Ascending aorta (tissue), 2 donors: ENCODE data around the gene PLPP1. TPM values are rescaled to one million over a fixed set of nuclear protein-coding genes. Genes with fewer than 3 reads are reported as not detected.

Source experiments
- DNase-seq, 2 donors: peaks; one replicate each; pipeline ENCODE4 v3.0.0-alpha.2; 2019; ENCODE audit warnings: low spot score in 2 of 2
- H3K27ac ChIP-seq, 2 donors: fragments of 200-600 bp; sonication (generic); one replicate each; pipeline ENCODE4 v1.5.1; 2016 to 2017; ENCODE audit warnings: mild to moderate bottlenecking in 1 of 2
- H3K27me3 ChIP-seq: fragments of 200-600 bp; sonication (generic); one replicate; pipeline ENCODE4 v1.5.1; 2017
- H3K36me3 ChIP-seq, 2 donors: fragments of 200-600 bp; sonication (generic); one replicate each; pipeline ENCODE4 v1.5.1; 2016
- H3K4me1 ChIP-seq, 2 donors: fragments of 200-600 bp; sonication (generic); one replicate each; pipeline ENCODE4 v1.5.1; 2016 to 2017; ENCODE audit warnings: mild to moderate bottlenecking in 1 of 2
- H3K4me3 ChIP-seq, 2 donors: fragments of 200-600 bp; sonication (generic); one replicate each; pipeline ENCODE4 v1.5.1; 2016 to 2017; ENCODE audit warnings: mild to moderate bottlenecking in 1 of 2
- H3K9me3 ChIP-seq, 2 donors: fragments of 200-600 bp; sonication (generic); one replicate each; pipeline ENCODE4 v1.5.1; 2016
- intact Hi-C: fragments of 100-400 bp; cut with DNase I; formaldehyde crosslinking; loops from one replicate; pipeline ENCODE4 v1.15.1; 2023
- total RNA-seq: library from RNA; depleted of rRNA; stranded (reverse); fragments of >200 nt; gene quantifications from one replicate; pipeline ENCODE4 v1.1.0, GENCODE V29; 2016
- TF ChIP-seq, protein P1 (sequence below), 3 experiments: fragments of 200-600 bp in 2 of 3; fragments of 450-650 bp in 1 of 3; sonication (generic) in 2 of 3; IDR thresholded peaks; one replicate each; pipeline ENCODE4 v1.5.1; 2016 to 2019; ENCODE audit warnings: antibody characterized with exemption in 3 of 3, mild to moderate bottlenecking in 1 of 3, moderate library complexity in 1 of 3

PLPP1 gene
- total RNA-seq, 1 donor from 2014 or later: 1,314 TPM

- Histone ChIP-seq H3K27me3 (no peaks in the 10 kb centered on the region), H3K4me3 (no peak overlapping the region), H3K27ac (peak overlapping the region; percentile 84 to 93), H3K4me1 (peaks cover 0 to 19% of the 10 kb centered on the region in 2 donors), H3K9me3 (no peaks in the 10 kb centered on the region), H3K36me3 (no peaks in the 10 kb centered on the region)
- intact Hi-C loops: no loop called here
- DNase-seq: no peak
- TF ChIP-seq, protein P1, sequence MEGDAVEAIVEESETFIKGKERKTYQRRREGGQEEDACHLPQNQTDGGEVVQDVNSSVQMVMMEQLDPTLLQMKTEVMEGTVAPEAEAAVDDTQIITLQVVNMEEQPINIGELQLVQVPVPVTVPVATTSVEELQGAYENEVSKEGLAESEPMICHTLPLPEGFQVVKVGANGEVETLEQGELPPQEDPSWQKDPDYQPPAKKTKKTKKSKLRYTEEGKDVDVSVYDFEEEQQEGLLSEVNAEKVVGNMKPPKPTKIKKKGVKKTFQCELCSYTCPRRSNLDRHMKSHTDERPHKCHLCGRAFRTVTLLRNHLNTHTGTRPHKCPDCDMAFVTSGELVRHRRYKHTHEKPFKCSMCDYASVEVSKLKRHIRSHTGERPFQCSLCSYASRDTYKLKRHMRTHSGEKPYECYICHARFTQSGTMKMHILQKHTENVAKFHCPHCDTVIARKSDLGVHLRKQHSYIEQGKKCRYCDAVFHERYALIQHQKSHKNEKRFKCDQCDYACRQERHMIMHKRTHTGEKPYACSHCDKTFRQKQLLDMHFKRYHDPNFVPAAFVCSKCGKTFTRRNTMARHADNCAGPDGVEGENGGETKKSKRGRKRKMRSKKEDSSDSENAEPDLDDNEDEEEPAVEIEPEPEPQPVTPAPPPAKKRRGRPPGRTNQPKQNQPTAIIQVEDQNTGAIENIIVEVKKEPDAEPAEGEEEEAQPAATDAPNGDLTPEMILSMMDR (IDR thresholded peaks at IDR 0.05): no peak
Measured at GRCh38 chr5:55570570-55570969, 35.8 kb upstream of the PLPP1 start.

DNA sequence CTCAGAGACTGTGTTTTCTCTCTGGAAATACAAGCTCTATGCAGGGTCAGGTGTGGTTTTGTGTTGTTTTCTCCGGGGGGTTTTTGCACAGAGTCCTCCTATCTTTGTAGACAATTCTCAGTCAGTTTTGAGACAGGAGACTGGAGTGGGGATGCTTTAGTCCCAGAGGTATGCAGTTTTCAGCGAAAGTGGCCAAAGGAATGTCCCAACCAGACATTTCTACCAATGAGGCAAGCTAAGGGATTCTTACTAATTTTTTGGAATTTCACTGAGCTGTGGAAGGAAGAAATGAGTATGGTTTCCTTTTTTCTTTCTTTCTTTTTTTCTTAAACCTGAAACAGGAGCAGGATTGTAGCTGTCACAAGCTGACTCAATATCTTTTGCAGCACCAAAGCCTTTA is 35.3 kb upstream of the PLPP1 start:
- no peak overlapping the region for H3K4me3 ChIP-seq
- H3K27ac ChIP-seq: peak overlapping the region; percentile 84 to 93
- TF ChIP-seq, protein P1 (IDR thresholded peaks at IDR 0.05): no peak
- H3K36me3 ChIP-seq: no peaks in the 10 kb centered on the region
- H3K9me3 ChIP-seq: no peaks in the 10 kb centered on the region
- peak in 1 of 2 donors; percentile 73 for DNase-seq
- no peaks in the 10 kb centered on the region for H3K27me3 ChIP-seq
- peaks cover 0 to 19% of the 10 kb centered on the region in 2 donors for H3K4me1 ChIP-seq
- intact Hi-C loops: no loop called here

- Histone ChIP-seq H3K27me3 (no peaks in the 10 kb centered on the region), H3K4me3 (no peak overlapping the region), H3K36me3 (no peaks in the 10 kb centered on the region), H3K27ac (peak overlapping the region; percentile 84 to 93), H3K9me3 (no peaks in the 10 kb centered on the region), H3K4me1 (peaks cover 0 to 19% of the 10 kb centered on the region in 2 donors)
- intact Hi-C loops: loop anchor here (1.0 kb wide), 2 partner anchors 28 to 32 kb away; no protein-coding TSS in a partner anchor
- DNase-seq: no peak
- TF ChIP-seq, protein P1 (IDR thresholded peaks at IDR 0.05): no peak
Measured at GRCh38 chr5:55569513-55569865, 34.7 kb upstream of the PLPP1 start.

DNA sequence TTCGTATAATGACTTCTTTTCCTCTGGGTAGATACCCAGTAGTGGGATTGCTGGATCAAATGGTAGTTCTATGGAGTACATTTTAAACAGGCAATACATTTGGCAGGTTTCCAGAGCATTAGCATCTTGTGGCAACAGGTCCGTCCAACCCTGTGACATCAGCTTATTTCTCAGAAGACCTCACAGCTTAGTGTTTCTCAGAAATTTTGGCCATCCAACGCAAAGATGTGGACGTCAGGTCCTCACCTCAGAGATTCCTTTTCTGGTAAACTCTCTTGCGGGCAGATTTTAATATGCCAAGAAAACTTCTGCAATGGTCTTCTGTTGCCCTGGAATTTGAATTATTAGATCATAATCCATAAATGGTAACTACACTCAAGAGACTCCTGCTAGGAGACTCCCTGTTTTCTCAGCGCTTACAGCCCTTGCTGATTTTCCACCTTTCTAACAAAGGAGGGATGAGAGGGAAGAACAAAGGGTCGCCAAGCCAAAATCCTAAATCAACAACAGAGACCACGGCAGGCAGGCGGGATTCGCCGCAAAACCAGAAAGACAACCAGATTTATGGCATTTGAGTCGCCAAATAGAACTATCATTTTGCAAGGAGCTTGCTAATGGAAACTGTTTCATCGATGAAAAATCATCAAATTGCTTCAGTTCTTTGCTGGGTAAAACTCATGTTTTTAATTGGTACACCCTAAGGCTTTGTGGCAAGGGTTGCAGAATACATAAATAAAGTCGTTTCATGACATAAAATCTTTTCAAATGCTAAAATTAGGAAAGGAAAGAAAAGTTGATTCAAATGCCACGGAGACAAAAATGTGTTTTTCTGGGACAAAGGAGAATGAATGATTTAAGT is 34.1 kb upstream of the PLPP1 start:
- peak overlapping the region; percentile 84 to 93 for H3K27ac ChIP-seq
- peaks cover 0 to 19% of the 10 kb centered on the region in 2 donors for H3K4me1 ChIP-seq
- intact Hi-C loops: loop anchor here (1.0 kb wide), 3 partner anchors 28 to 34 kb away; no protein-coding TSS in a partner anchor
- H3K27me3 ChIP-seq: no peaks in the 10 kb centered on the region
- TF ChIP-seq, protein P1 (IDR thresholded peaks at IDR 0.05): no peak
- H3K9me3 ChIP-seq: no peaks in the 10 kb centered on the region
- H3K36me3 ChIP-seq: no peaks in the 10 kb centered on the region
- DNase-seq: peak in 1 of 2 donors; percentile 82
- peak overlapping the region in 1 of 2 donors; percentile 50 for H3K4me3 ChIP-seq

DNA sequence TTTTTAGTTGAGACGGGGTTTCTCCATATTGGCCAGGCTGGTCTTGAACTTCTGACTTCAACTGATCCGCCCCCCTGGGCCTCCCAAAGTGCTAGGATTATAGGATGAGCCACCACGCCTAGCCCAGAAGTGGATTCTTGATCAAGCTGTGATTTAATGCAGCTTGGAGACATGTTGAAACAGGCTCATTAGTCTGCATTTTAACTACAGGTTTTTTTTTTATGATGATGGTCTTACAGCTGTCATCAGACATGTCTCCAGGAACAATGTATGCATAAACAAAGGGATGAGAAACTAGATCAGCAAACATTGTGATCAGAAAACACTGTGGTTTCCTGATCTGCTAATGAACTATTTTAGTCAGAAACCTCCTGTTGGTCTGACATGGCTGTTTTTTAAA is 30.0 kb upstream of the PLPP1 start:
- H3K27ac ChIP-seq: peak overlapping the region in 1 of 2 donors; percentile 1
- intact Hi-C loops: no loop called here
- no peaks in the 10 kb centered on the region for H3K9me3 ChIP-seq
- no peak overlapping the region for H3K4me3 ChIP-seq
- no peaks in the 10 kb centered on the region for H3K27me3 ChIP-seq
- no peaks in the 10 kb centered on the region for H3K36me3 ChIP-seq
- H3K4me1 ChIP-seq: peaks cover 0 to 7% of the 10 kb centered on the region in 2 donors
- DNase-seq: no peak
- TF ChIP-seq, protein P1 (IDR thresholded peaks at IDR 0.05): no peak
